Panc1 (cell line): ENCODE results near the gene FAM72B. TPM values are rescaled to one million over a fixed set of nuclear protein-coding genes. Genes with fewer than 3 reads are reported as not detected.
"Not testable (repeated sequence)": the region's sequence is repeated elsewhere in the genome, so short reads cannot be mapped to it uniquely, and the experiment has no call there.

Experiments used
- ATAC-seq: fragments of 200-7000 bp; cut with Tn5 transposase; 2 replicates; pipeline ENCODE4 v1.9.1; 2020; ENCODE audit warnings: mild to moderate bottlenecking, moderate library complexity
- Bru-seq: library from RNA; stranded (reverse); fragments of 400-500 nt; gene quantifications from one replicate; lab custom pipeline; 2021; lab: Mats Ljungman, UMichigan
- BruChase-seq, 2 experiments: library from RNA; stranded (reverse); fragments of 400-500 nt; gene quantifications; one replicate each; lab custom pipeline; 2021; lab: Mats Ljungman, UMichigan
- BruUV-seq: library from RNA; stranded (reverse); fragments of 400-500 nt; replicated peaks from 2 replicates; lab custom pipeline; 2021; lab: Mats Ljungman, UMichigan
- CTCF ChIA-PET: fragments of 300-600 bp; sonication (Branson Sonifier 250); formaldehyde crosslinking; loops from one replicate; lab custom pipeline; 2022; ENCODE audit warnings: antibody characterized with exemption; lab: Charles Lee
- POLR2A ChIA-PET: fragments of 300-600 bp; sonication (Branson Sonifier 250); formaldehyde crosslinking; loops from one replicate; lab custom pipeline; 2022; ENCODE audit warnings: antibody characterized with exemption; lab: Charles Lee
- DNase-seq: peaks from one replicate; pipeline ENCODE4 v3.0.0-alpha.2; 2010; ENCODE audit warnings: low read depth, low spot score
- H3K27ac ChIP-seq: 2 replicates; pipeline ENCODE4 v1.5.1; 2011; ENCODE audit warnings: mild to moderate bottlenecking, low read length, inconsistent platforms
- H3K27me3 ChIP-seq: fragments of 200-500 bp; sonication (Bioruptor generic); 2 replicates; pipeline ENCODE4 v1.6.0; 2014; ENCODE audit warnings: low read length, inconsistent platforms; ENCODE audit not compliant: control insufficient read depth, insufficient read depth
- H3K36me3 ChIP-seq: fragments of 200-500 bp; sonication (Bioruptor generic); 2 replicates; pipeline ENCODE4 v1.5.1; 2014; ENCODE audit warnings: inconsistent platforms, mild to moderate bottlenecking, low read length, moderate library complexity; ENCODE audit not compliant: control insufficient read depth, insufficient read depth
- H3K4me1 ChIP-seq: 2 replicates; pipeline ENCODE4 v1.5.1; 2011; ENCODE audit warnings: inconsistent platforms, mild to moderate bottlenecking, low read length, moderate library complexity; ENCODE audit not compliant: control insufficient read depth, insufficient read depth
- H3K4me3 ChIP-seq, 2 experiments: 2 replicates each; pipeline ENCODE4 v1.5.1; 2011 to 2012; ENCODE audit warnings: low read depth in 2 of 2, low read length in 2 of 2, mild to moderate bottlenecking in 2 of 2, inconsistent platforms in 1 of 2, moderate library complexity in 1 of 2
- H3K9me3 ChIP-seq: fragments of 200-500 bp; sonication (Bioruptor generic); 2 replicates; pipeline ENCODE4 v1.5.1; 2014; ENCODE audit warnings: low read depth, mild to moderate bottlenecking, inconsistent platforms, low read length, moderate library complexity; ENCODE audit not compliant: control insufficient read depth, insufficient read depth
- in situ Hi-C: cut with HindIII; loops from 2 replicates; pipeline ENCODE4 v1.10.0; 2016; ENCODE audit warnings: low sequenced_read_pairs, low pct_unique_long_range_greater_than_20kb
- intact Hi-C: fragments of 100-400 bp; cut with micrococcal nuclease; formaldehyde crosslinking; loops from one replicate; pipeline ENCODE4 v1.10.0; 2022; ENCODE audit not compliant: unreplicated experiment
- long read RNA-seq: library from polyadenylated mRNA; unstranded; transcript quantifications from one replicate; pipeline ENCODE4 v2.0.0, GENCODE V29; 2021; ENCODE audit not compliant: unreplicated experiment
- polyA plus RNA-seq: library from polyadenylated mRNA; unstranded; fragments of >200 nt; gene quantifications from one replicate; pipeline ENCODE4 v1.2.1, GENCODE V29; 2012; ENCODE audit warnings: missing spikeins; ENCODE audit not compliant: insufficient read length
- total RNA-seq: library from RNA; stranded (reverse); gene quantifications from one replicate; pipeline ENCODE4 v1.2.1, GENCODE V29; 2021; ENCODE audit not compliant: unreplicated experiment

FAM72B gene
- total RNA-seq = 24.9 TPM
- polyA plus RNA-seq = 21.9 TPM
- percentile 77 among the genes with signal in this experiment for Bru-seq, nascent RNA
- percentile 83 among the genes with signal in this experiment for BruChase-seq, experiment 1, labeled RNA remaining after a 2-hour chase
- BruChase-seq, experiment 2, labeled RNA remaining after a 6-hour chase = percentile 83 among the genes with signal in this experiment
- long read RNA-seq, transcript FAM72B-202 (4 exons, 2,396 nt) = major isoform, 53 of 76 reads
- long read RNA-seq, partial matches to known transcripts = 4 of 76 reads
- long read RNA-seq, other reads (novel, unspliced or antisense) = 11 of 76 reads

- intact Hi-C loops, H3K36me3 ChIP-seq, POLR2A ChIA-PET, BruUV-seq, H3K27me3 ChIP-seq, H3K4me1 ChIP-seq, H3K9me3 ChIP-seq, CTCF ChIA-PET, DNase-seq, in situ Hi-C loops: not testable (repeated sequence)
- peak within 1 kb of the TSS; percentile 45 to 58 for H3K4me3 ChIP-seq
- peak; percentile 91 for ATAC-seq
- peak within 1 kb of the TSS; percentile 59 for H3K27ac ChIP-seq
Observed at GRCh38 chr1:121184290-121185127, at the start of gene FAM72B, which contains the start of gene SRGAP2C. Gene FAM72B (minus strand): TSS chr1:121184340. CDS start chr1:121183489, 851 bp downstream. Gene SRGAP2C (plus strand): TSS chr1:121184975. CDS start chr1:121187447, 2,472 bp downstream.

- CTCF ChIA-PET, H3K36me3 ChIP-seq, H3K4me3 ChIP-seq, POLR2A ChIA-PET, DNase-seq, H3K4me1 ChIP-seq, H3K9me3 ChIP-seq, BruUV-seq, in situ Hi-C loops, ATAC-seq, H3K27me3 ChIP-seq, intact Hi-C loops, H3K27ac ChIP-seq: not testable (repeated sequence)
Observed at GRCh38 chr1:121232445-121233125, 48.4 kb upstream of the FAM72B start.

- in situ Hi-C loops, ATAC-seq, H3K36me3 ChIP-seq, H3K4me3 ChIP-seq, H3K27ac ChIP-seq, H3K27me3 ChIP-seq, intact Hi-C loops, CTCF ChIA-PET, DNase-seq, H3K4me1 ChIP-seq, POLR2A ChIA-PET, BruUV-seq, H3K9me3 ChIP-seq: not testable (repeated sequence)
Observed at GRCh38 chr1:121230636-121231035, 46.5 kb upstream of the FAM72B start.

GRCh38 chr1:121227544-121228330 lies 43.6 kb upstream of the FAM72B start:
- H3K36me3 ChIP-seq, H3K4me3 ChIP-seq, H3K27me3 ChIP-seq, in situ Hi-C loops, ATAC-seq, DNase-seq, BruUV-seq, H3K27ac ChIP-seq, CTCF ChIA-PET, H3K4me1 ChIP-seq, H3K9me3 ChIP-seq, POLR2A ChIA-PET, intact Hi-C loops: not testable (repeated sequence)

GRCh38 chr1:121226925-121227324 lies 42.8 kb upstream of the FAM72B start:
- H3K4me3 ChIP-seq, BruUV-seq, H3K9me3 ChIP-seq, H3K27me3 ChIP-seq, POLR2A ChIA-PET, DNase-seq, in situ Hi-C loops, intact Hi-C loops, H3K36me3 ChIP-seq, H3K27ac ChIP-seq, CTCF ChIA-PET, H3K4me1 ChIP-seq, ATAC-seq: not testable (repeated sequence)

- in situ Hi-C loops, BruUV-seq, DNase-seq, H3K9me3 ChIP-seq, ATAC-seq, H3K27ac ChIP-seq, POLR2A ChIA-PET, H3K27me3 ChIP-seq, H3K4me3 ChIP-seq, intact Hi-C loops, CTCF ChIA-PET, H3K4me1 ChIP-seq, H3K36me3 ChIP-seq: not testable (repeated sequence)
Observed at GRCh38 chr1:121226295-121226904, 42.3 kb upstream of the FAM72B start.
